NB4 (cell line): ENCODE measurements around the gene STAB2.

Source experiments
- MAX ChIP-seq: IDR thresholded peaks from 2 replicates; pipeline ENCODE4 v1.6.1; 2011; ENCODE audit warnings: low read depth, low read length
- MYC ChIP-seq: IDR thresholded peaks from 2 replicates; pipeline ENCODE4 v1.6.1; 2011; ENCODE audit warnings: low read depth, low read length
- POLR2A ChIP-seq: IDR thresholded peaks from 2 replicates; pipeline ENCODE4 v1.6.1; 2011; ENCODE audit warnings: mild to moderate bottlenecking; ENCODE audit not compliant: insufficient read length; ENCODE audit errors: extremely low read depth
- TF ChIP-seq, protein P1 (sequence below): IDR thresholded peaks from one replicate; pipeline ENCODE4 v1.5.1; 2012; ENCODE audit warnings: low read depth, low read length

- TF ChIP-seq, protein P1, sequence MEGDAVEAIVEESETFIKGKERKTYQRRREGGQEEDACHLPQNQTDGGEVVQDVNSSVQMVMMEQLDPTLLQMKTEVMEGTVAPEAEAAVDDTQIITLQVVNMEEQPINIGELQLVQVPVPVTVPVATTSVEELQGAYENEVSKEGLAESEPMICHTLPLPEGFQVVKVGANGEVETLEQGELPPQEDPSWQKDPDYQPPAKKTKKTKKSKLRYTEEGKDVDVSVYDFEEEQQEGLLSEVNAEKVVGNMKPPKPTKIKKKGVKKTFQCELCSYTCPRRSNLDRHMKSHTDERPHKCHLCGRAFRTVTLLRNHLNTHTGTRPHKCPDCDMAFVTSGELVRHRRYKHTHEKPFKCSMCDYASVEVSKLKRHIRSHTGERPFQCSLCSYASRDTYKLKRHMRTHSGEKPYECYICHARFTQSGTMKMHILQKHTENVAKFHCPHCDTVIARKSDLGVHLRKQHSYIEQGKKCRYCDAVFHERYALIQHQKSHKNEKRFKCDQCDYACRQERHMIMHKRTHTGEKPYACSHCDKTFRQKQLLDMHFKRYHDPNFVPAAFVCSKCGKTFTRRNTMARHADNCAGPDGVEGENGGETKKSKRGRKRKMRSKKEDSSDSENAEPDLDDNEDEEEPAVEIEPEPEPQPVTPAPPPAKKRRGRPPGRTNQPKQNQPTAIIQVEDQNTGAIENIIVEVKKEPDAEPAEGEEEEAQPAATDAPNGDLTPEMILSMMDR: no peak
- TF ChIP-seq MAX (no peak), POLR2A (no peak), MYC (no peak)
Measured at GRCh38 chr12:103590271-103590670, 3.2 kb downstream of the STAB2 start.
